H9 (cell line): ENCODE results near the gene SZT2. TPM values are rescaled to one million over a fixed set of nuclear protein-coding genes. Genes with fewer than 3 reads are reported as not detected.

ENCODE experiments used
- DNase-seq: peaks from one replicate; pipeline ENCODE4 v3.0.0-alpha.2; 2017
- H2AFZ ChIP-seq: one replicate; pipeline ENCODE4 v1.6.1; 2013; ENCODE audit warnings: mild to moderate bottlenecking, low read length, control low read depth, moderate library complexity
- H2AK5ac ChIP-seq: 2 replicates; pipeline ENCODE4 v1.6.1; 2013; ENCODE audit warnings: low read length, control low read depth, mixed read lengths; ENCODE audit not compliant: insufficient read length
- H2BK120ac ChIP-seq: one replicate; pipeline ENCODE4 v1.6.1; 2013; ENCODE audit warnings: low read depth, mild to moderate bottlenecking, low read length, control low read depth, inconsistent platforms; ENCODE audit not compliant: poor library complexity, severe bottlenecking
- H2BK12ac ChIP-seq: 2 replicates; pipeline ENCODE4 v1.6.1; 2013; ENCODE audit warnings: low read length, control low read depth, mixed read lengths, low read depth; ENCODE audit not compliant: insufficient read length
- H2BK15ac ChIP-seq: 2 replicates; pipeline ENCODE4 v1.6.1; 2013; ENCODE audit warnings: low read depth, low read length, control low read depth
- H2BK20ac ChIP-seq: one replicate; pipeline ENCODE4 v1.6.1; 2013; ENCODE audit warnings: low read depth, mild to moderate bottlenecking, low read length, control low read depth, inconsistent platforms; ENCODE audit not compliant: poor library complexity, severe bottlenecking
- H2BK5ac ChIP-seq: 2 replicates; pipeline ENCODE4 v1.6.1; 2013; ENCODE audit warnings: low read length, control low read depth, mixed read lengths; ENCODE audit not compliant: insufficient read length
- H3K14ac ChIP-seq: 2 replicates; pipeline ENCODE4 v1.6.1; 2013; ENCODE audit warnings: low read length, control low read depth; ENCODE audit not compliant: insufficient read depth
- H3K18ac ChIP-seq: 2 replicates; pipeline ENCODE4 v1.6.1; 2013; ENCODE audit warnings: low read depth, mild to moderate bottlenecking, mixed read lengths, low read length, control low read depth; ENCODE audit not compliant: insufficient read length
- H3K23ac ChIP-seq: 2 replicates; pipeline ENCODE4 v1.6.1; 2013; ENCODE audit warnings: low read length, control low read depth, mixed read lengths, low read depth; ENCODE audit not compliant: insufficient read length
- H3K23me2 ChIP-seq: 2 replicates; pipeline ENCODE4 v1.6.1; 2013; ENCODE audit warnings: low read depth, mild to moderate bottlenecking, mixed read lengths, low read length, control low read depth; ENCODE audit not compliant: insufficient read length, poor library complexity, severe bottlenecking
- H3K27ac ChIP-seq: 2 replicates; pipeline ENCODE4 v1.5.1; 2013; ENCODE audit warnings: low read length, control low read depth, mixed read lengths, low read depth; ENCODE audit not compliant: insufficient read length
- H3K27me3 ChIP-seq: 2 replicates; pipeline ENCODE4 v1.6.1; 2013; ENCODE audit warnings: low read length, control low read depth, inconsistent platforms; ENCODE audit not compliant: insufficient read depth
- H3K4ac ChIP-seq: 2 replicates; pipeline ENCODE4 v1.6.1; 2013; ENCODE audit warnings: low read depth, mild to moderate bottlenecking, control low read depth, inconsistent platforms, low read length, moderate library complexity
- H3K4me1 ChIP-seq: 2 replicates; pipeline ENCODE4 v1.6.1; 2013; ENCODE audit warnings: low read length, control low read depth, inconsistent platforms; ENCODE audit not compliant: insufficient read depth
- H3K4me2 ChIP-seq: 2 replicates; pipeline ENCODE4 v1.6.1; 2013; ENCODE audit warnings: low read length, control low read depth, mixed read lengths; ENCODE audit not compliant: insufficient read length, insufficient read depth
- H3K56ac ChIP-seq: 2 replicates; pipeline ENCODE4 v1.6.1; 2013; ENCODE audit warnings: low read depth, mild to moderate bottlenecking, mixed read lengths, low read length, control low read depth; ENCODE audit not compliant: insufficient read length
- H3K79me1 ChIP-seq: 2 replicates; pipeline ENCODE4 v1.6.1; 2013; ENCODE audit warnings: low read depth, mild to moderate bottlenecking, moderate library complexity, low read length, control low read depth, inconsistent platforms; ENCODE audit not compliant: insufficient read depth, poor library complexity, severe bottlenecking
- H3K79me2 ChIP-seq: 2 replicates; pipeline ENCODE4 v1.6.1; 2013; ENCODE audit warnings: low read length, control low read depth, inconsistent platforms; ENCODE audit not compliant: insufficient read depth
- H3K9ac ChIP-seq: 2 replicates; pipeline ENCODE4 v1.6.1; 2013; ENCODE audit warnings: low read length, control low read depth, mixed read lengths; ENCODE audit not compliant: insufficient read length; ENCODE audit errors: extremely low read depth
- H3K9me3 ChIP-seq: one replicate; pipeline ENCODE4 v1.6.1; 2013; ENCODE audit warnings: low read depth, low read length, inconsistent platforms; ENCODE audit not compliant: control insufficient read depth
- H3T11ph ChIP-seq: one replicate; pipeline ENCODE4 v1.6.1; 2013; ENCODE audit warnings: mild to moderate bottlenecking, low read length, control low read depth, inconsistent platforms
- H4K20me1 ChIP-seq: one replicate; pipeline ENCODE4 v1.6.1; 2013; ENCODE audit not compliant: control insufficient read depth, insufficient read length, insufficient read depth
- H4K5ac ChIP-seq: 2 replicates; pipeline ENCODE4 v1.6.1; 2013; ENCODE audit warnings: low read depth, mild to moderate bottlenecking, mixed read lengths, low read length, control low read depth; ENCODE audit not compliant: insufficient read length
- H4K8ac ChIP-seq: replicated peaks from 2 replicates; pipeline ENCODE4 v1.6.1; 2013; ENCODE audit warnings: low read length, control low read depth, mixed read lengths, low read depth; ENCODE audit not compliant: insufficient read length
- H4K91ac ChIP-seq: 2 replicates; pipeline ENCODE4 v1.6.1; 2013; ENCODE audit warnings: low read depth, mild to moderate bottlenecking, moderate library complexity, mixed read lengths, low read length, control low read depth; ENCODE audit not compliant: insufficient read length
- H3K27ac Mint-ChIP-seq, 3 experiments: 2 replicates in 2 of 3; 3 replicates in 1 of 3; pipeline ENCODE4 v1.8.0; 2020 to 2021; ENCODE audit warnings: mixed read lengths in 3 of 3, mild to moderate bottlenecking in 1 of 3, moderate library complexity in 1 of 3
- H3K27me3 Mint-ChIP-seq: 2 replicates; pipeline ENCODE4 v1.8.0; 2021; ENCODE audit warnings: low read depth, mild to moderate bottlenecking, moderate library complexity, mixed read lengths
- H3K36me3 Mint-ChIP-seq, 3 experiments: 2 replicates in 2 of 3; 3 replicates in 1 of 3; pipeline ENCODE4 v1.8.0; 2020 to 2021; ENCODE audit warnings: low read depth in 3 of 3, mixed read lengths in 3 of 3; ENCODE audit not compliant: insufficient read depth in 1 of 3
- H3K4me1 Mint-ChIP-seq, 2 experiments: 2 replicates each; pipeline ENCODE4 v1.8.0; 2020; ENCODE audit warnings: mixed read lengths in 2 of 2
- H3K4me3 Mint-ChIP-seq, 2 experiments: 2 replicates in 1 of 2; 3 replicates in 1 of 2; pipeline ENCODE4 v1.8.0; 2020 to 2021; ENCODE audit warnings: mild to moderate bottlenecking in 2 of 2, mixed read lengths in 2 of 2, moderate library complexity in 1 of 2
- H3K9me3 Mint-ChIP-seq, 2 experiments: 2 replicates in 1 of 2; 3 replicates in 1 of 2; pipeline ENCODE4 v1.8.0; 2020; ENCODE audit warnings: mild to moderate bottlenecking in 2 of 2, mixed read lengths in 2 of 2, moderate library complexity in 1 of 2
- WGBS: extraction: QIAGEN DNeasy Blood & Tissue Kit; methylation state at CpG from one replicate; pipeline ENCODE4 v1.1.7; 2013; ENCODE audit warnings: missing lambda C conversion rate, low lambda C conversion rate, mixed read lengths; ENCODE audit not compliant: insufficient read length; ENCODE audit errors: extremely low coverage; 5-methylcytosine and 5-hydroxymethylcytosine counted together
- total RNA-seq: library from RNA; stranded (reverse); gene quantifications from 2 replicates; pipeline ENCODE4 v1.2.1, GENCODE V29; 2021
- TF ChIP-seq, protein P1 (sequence below): fragments of 200-600 bp; sonication (generic); conservative IDR thresholded peaks from 3 replicates; pipeline ENCODE4 v1.8.0; 2021; ENCODE audit warnings: antibody characterized with exemption, mild to moderate bottlenecking

The SZT2 gene
- total RNA-seq, 1 experiment from 2014 or later = 16.8 TPM

DNA sequence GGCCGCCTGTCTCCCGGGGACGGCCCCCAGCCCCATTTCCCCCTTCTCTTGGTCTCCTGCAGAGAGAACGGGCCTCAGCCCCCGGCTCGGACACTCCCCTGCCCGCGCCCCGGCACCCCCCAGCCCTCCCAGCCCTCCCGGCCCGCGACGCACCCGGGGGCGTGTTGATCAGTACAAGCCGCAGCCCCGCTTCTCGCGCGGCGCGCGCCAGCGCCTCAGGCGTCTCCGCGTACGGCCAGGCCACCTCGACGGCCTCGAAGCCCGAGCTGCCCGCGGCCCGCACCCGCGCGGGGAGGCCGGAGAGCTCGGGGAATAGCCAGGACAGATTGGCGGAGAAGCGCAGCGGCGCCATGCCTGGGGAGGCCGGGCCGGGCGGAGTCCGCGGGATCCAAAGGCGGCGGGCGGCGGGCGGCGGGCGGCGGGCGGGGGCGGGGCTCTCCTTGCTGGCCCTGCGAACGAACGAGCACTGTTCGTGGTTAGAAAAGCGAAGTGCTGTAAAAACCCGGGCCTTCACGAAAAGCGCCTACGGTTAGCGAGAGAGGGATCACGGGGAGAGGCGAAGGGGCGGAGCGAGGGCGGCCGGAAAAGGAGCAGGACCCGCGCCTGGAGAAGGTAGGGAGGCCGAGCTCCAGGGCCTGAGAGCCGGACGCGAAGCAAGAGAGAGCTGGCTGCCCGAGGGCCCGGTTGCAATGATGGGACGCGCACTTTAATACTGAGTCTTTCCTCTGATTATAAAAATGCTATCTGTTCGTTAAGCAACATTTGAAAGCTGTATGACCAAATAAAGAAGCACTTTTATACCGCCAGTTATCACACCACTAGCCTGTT, 64.0 kb downstream of the SZT2 start, which contains the start of gene HYI:
HYI (minus strand) TSS at position 490 of the 828 bp plus-strand sequence; CDS start at position 352, 138 bp downstream.
- Histone ChIP-seq H3K23ac (no peak within 1 kb of the TSS), H4K5ac (no peak within 1 kb of the TSS), H3T11ph (no peak within 1 kb of the TSS), H3K4me1 (no peaks in the 10 kb centered on the region; the same call in 1 of the 2 replicates), H2BK12ac (no peak within 1 kb of the TSS), H3K79me2 (no peaks in the 10 kb centered on the region), H2AFZ (no peak within 1 kb of the TSS), H2BK15ac (no peak within 1 kb of the TSS), H2AK5ac (no peak within 1 kb of the TSS), H3K18ac (no peak within 1 kb of the TSS), H3K4ac (no peak within 1 kb of the TSS), H4K20me1 (peaks cover 2% of the 10 kb centered on the region), H2BK5ac (no peak within 1 kb of the TSS), H3K27me3 (no peaks in the 10 kb centered on the region), H3K56ac (no peak within 1 kb of the TSS), H4K8ac (no peak within 1 kb of the TSS), H3K23me2 (peaks cover 3% of the 10 kb centered on the region), H4K91ac (no peak within 1 kb of the TSS), H3K9ac (peak within 1 kb of the TSS; percentile 35), H2BK20ac (no peak within 1 kb of the TSS), H3K4me2 (peak within 1 kb of the TSS; percentile 69), H3K9me3 (no peaks in the 10 kb centered on the region), H2BK120ac (no peak within 1 kb of the TSS), H3K79me1 (no peaks in the 10 kb centered on the region), H3K27ac (peak within 1 kb of the TSS; percentile 23), H3K14ac (peak within 1 kb of the TSS; percentile 10)
- H3K27ac Mint-ChIP-seq = peak within 1 kb of the TSS; percentile 91 to 94 (median 94); a peak in 6 of 7 replicates
- WGBS = no CpG with 5 or more reads among the region's 87 CpGs
- peaks cover 17% of the 10 kb centered on the region for H3K27me3 Mint-ChIP-seq
- H3K9me3 Mint-ChIP-seq = peaks cover 0 to 2% of the 10 kb centered on the region in 2 experiments; a peak in 1 of 5 replicates
- H3K4me1 Mint-ChIP-seq = peaks cover 21 to 23% of the 10 kb centered on the region in 2 experiments
- peaks cover 21 to 42% (median 39%) of the 10 kb centered on the region in 3 experiments for H3K36me3 Mint-ChIP-seq
- TF ChIP-seq, protein P1, sequence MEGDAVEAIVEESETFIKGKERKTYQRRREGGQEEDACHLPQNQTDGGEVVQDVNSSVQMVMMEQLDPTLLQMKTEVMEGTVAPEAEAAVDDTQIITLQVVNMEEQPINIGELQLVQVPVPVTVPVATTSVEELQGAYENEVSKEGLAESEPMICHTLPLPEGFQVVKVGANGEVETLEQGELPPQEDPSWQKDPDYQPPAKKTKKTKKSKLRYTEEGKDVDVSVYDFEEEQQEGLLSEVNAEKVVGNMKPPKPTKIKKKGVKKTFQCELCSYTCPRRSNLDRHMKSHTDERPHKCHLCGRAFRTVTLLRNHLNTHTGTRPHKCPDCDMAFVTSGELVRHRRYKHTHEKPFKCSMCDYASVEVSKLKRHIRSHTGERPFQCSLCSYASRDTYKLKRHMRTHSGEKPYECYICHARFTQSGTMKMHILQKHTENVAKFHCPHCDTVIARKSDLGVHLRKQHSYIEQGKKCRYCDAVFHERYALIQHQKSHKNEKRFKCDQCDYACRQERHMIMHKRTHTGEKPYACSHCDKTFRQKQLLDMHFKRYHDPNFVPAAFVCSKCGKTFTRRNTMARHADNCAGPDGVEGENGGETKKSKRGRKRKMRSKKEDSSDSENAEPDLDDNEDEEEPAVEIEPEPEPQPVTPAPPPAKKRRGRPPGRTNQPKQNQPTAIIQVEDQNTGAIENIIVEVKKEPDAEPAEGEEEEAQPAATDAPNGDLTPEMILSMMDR = no peak
- peak; percentile 87 for DNase-seq
- H3K4me3 Mint-ChIP-seq = peak within 1 kb of the TSS; percentile 80 to 81
